A673 (cell line): ENCODE data around the gene LHX4.

ENCODE experiments used
- EZH2 ChIP-seq: fragments of 200-600 bp; sonication (generic); IDR thresholded peaks from 2 replicates; pipeline ENCODE4 v1.6.1; 2017; ENCODE audit warnings: borderline replicate concordance, low read depth, mild to moderate bottlenecking, mixed read lengths, antibody characterized with exemption, low read length; ENCODE audit not compliant: poor library complexity, severe bottlenecking
- TF ChIP-seq, protein P1 (sequence below): fragments of 300-800, 200-600 bp; sonication (generic); conservative IDR thresholded peaks from 2 replicates; pipeline ENCODE4 v1.5.1; 2017; ENCODE audit warnings: low read depth, mild to moderate bottlenecking, antibody characterized with exemption, low read length, moderate library complexity, mixed read lengths

DNA sequence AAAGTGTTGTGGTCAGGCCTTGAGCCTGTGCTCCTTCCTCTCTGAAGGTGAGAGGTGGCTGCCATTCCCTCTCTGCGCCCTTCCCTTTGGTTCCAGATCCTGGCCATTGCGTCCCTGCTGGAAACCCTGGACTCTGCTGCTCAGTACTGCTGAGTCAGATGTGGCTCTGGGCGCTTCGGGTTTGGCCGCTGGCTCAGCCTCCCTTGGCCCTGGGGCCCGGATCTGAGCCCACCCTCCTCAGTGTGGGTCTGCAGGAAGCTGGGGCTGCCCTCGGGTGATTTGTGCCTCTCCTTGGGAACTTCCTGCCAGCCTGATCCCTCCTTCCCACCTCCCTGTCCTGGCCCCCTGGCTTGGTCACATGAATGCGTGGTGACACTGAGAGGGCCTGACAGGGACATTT, 43.2 kb upstream of the LHX4 start:
- TF ChIP-seq, protein P1, sequence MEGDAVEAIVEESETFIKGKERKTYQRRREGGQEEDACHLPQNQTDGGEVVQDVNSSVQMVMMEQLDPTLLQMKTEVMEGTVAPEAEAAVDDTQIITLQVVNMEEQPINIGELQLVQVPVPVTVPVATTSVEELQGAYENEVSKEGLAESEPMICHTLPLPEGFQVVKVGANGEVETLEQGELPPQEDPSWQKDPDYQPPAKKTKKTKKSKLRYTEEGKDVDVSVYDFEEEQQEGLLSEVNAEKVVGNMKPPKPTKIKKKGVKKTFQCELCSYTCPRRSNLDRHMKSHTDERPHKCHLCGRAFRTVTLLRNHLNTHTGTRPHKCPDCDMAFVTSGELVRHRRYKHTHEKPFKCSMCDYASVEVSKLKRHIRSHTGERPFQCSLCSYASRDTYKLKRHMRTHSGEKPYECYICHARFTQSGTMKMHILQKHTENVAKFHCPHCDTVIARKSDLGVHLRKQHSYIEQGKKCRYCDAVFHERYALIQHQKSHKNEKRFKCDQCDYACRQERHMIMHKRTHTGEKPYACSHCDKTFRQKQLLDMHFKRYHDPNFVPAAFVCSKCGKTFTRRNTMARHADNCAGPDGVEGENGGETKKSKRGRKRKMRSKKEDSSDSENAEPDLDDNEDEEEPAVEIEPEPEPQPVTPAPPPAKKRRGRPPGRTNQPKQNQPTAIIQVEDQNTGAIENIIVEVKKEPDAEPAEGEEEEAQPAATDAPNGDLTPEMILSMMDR = no peak
- TF ChIP-seq EZH2 = no peak
